Measurements from ENCODE around the gene PDXK. TPM values are rescaled to one million over a fixed set of nuclear protein-coding genes. Genes with fewer than 3 reads are reported as not detected.

The PDXK gene
- total and polyA plus RNA-seq, 10 of the 15 experiments (the other 5 are each of a cell fraction or from before 2014, with no cell fraction given) = 3.7 to 141 (median 60.0) TPM

DNA sequence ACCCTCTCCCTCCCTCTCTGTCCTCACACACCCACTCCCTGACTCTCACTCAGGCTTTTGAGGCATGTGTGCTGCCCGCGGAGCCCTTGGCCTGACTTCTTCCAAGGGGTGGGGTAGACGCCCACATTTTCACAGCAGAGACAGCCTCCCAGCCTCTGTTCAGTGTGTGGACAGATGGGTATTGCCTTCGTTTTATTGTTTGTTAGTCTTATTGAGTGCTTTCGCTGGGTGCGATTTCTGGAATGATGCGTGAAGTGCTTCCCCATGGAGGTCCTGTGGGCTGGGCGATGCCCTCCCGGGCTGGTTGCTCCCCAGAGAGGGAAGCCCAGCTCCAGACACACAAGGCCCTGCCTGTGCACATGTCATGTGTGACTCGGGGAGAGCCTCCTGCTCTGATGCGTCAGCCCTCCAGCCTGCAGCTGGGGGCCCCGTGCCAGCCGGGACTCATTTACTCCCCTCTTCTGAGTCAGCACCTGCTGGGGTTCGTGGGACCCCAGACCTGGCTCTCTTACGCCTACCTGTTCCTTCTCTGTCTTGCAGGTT, 14.7 kb downstream of the PDXK start:
- SMC1A ChIA-PET (ENCODE audit: uncharacterized antibody, unreplicated experiment) = interaction anchor here (0.5 kb wide), 1 partner anchor 289 kb away, joined by 4 read pairs; no protein-coding TSS in a partner anchor
- Histone ChIP-seq H3K27ac (ENCODE audit: control insufficient read depth, insufficient read depth) (no peak overlapping the region), H2AFZ (ENCODE audit: control insufficient read depth, low read depth, low read length) (no peak overlapping the region), H3K4me1 (ENCODE audit: control insufficient read depth, insufficient read depth, low read length) (peaks cover 6% of the 10 kb centered on the region), H3K79me2 (ENCODE audit: control insufficient read depth, insufficient read depth, low read length) (peaks cover 15% of the 10 kb centered on the region), H3K9ac (ENCODE audit: control insufficient read depth, insufficient read depth, low read length) (no peak overlapping the region), H3K9me3 (replicated peaks; ENCODE audit: control insufficient read depth, insufficient read depth, low read length) (no peaks in the 10 kb centered on the region), H3K4me2 (ENCODE audit: control insufficient read depth, insufficient read depth) (no peak overlapping the region), H3K36me3 (ENCODE audit: control insufficient read depth in 2 of 2, insufficient read depth in 2 of 2, low read length in 1 of 2) (peaks cover 9 to 17% of the 10 kb centered on the region in 2 experiments; a peak in 3 of 4 replicates), H4K20me1 (ENCODE audit: control insufficient read depth, insufficient read depth) (no peaks in the 10 kb centered on the region; the same call in 1 of the 2 replicates), H3K4me3 (no peak overlapping the region), H3K27me3 (replicated peaks in 1 of 2; ENCODE audit: control insufficient read depth in 2 of 2, insufficient read depth in 2 of 2, low read length in 1 of 2) (no peaks in the 10 kb centered on the region)
- 70% methylated on average over 15 of the region's 15 CpGs for WGBS (ENCODE audit: insufficient coverage, insufficient replicate concordance, low lambda C conversion rate, missing lambda C conversion rate)
- DNase-seq (ENCODE audit: low read depth, low spot score) = no peak
- RAD21 ChIA-PET (ENCODE audit: unreplicated experiment) = no interaction called here
- POLR2A ChIA-PET = no interaction called here
- no peak for FAIRE-seq
- CTCF ChIA-PET = no interaction called here
- ATAC-seq = no peak
- intact Hi-C loops (cut with micrococcal nuclease; ENCODE audit: unreplicated experiment) = no loop called here
- in situ Hi-C loops (cut with MboI) = no loop called here
- BruUV-seq (replicated peaks) = no TSS peak
- TF ChIP-seq ZZZ3 (IDR thresholded peaks at IDR 0.05; ENCODE audit: control insufficient read depth, insufficient read length, low read depth) = no peak
- TF ChIP-seq POLR2A (IDR thresholded peaks at IDR 0.05; ENCODE audit: low read depth, low read length) = no peak; the same call in 1 of the 2 replicates
- no peak for TF ChIP-seq HDGF (IDR thresholded peaks at IDR 0.05)
- no peak for TF ChIP-seq FOS (IDR thresholded peaks at IDR 0.05; ENCODE audit: borderline replicate concordance, extremely low read depth, insufficient read length)
- no peak for TF ChIP-seq MYB (IDR thresholded peaks at IDR 0.05; ENCODE audit: borderline replicate concordance, low read depth, low read length)
- TF ChIP-seq, protein P1, sequence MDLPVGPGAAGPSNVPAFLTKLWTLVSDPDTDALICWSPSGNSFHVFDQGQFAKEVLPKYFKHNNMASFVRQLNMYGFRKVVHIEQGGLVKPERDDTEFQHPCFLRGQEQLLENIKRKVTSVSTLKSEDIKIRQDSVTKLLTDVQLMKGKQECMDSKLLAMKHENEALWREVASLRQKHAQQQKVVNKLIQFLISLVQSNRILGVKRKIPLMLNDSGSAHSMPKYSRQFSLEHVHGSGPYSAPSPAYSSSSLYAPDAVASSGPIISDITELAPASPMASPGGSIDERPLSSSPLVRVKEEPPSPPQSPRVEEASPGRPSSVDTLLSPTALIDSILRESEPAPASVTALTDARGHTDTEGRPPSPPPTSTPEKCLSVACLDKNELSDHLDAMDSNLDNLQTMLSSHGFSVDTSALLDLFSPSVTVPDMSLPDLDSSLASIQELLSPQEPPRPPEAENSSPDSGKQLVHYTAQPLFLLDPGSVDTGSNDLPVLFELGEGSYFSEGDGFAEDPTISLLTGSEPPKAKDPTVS (IDR thresholded peaks at IDR 0.05; ENCODE audit: low read depth, low read length) = no peak
- no peak for TF ChIP-seq CHD2 (IDR thresholded peaks at IDR 0.05; ENCODE audit: borderline replicate concordance, low read depth, low read length)
- TF ChIP-seq NFXL1 (IDR thresholded peaks at IDR 0.05; ENCODE audit: borderline replicate concordance) = no peak
- TF ChIP-seq HDAC2 (IDR thresholded peaks at IDR 0.05) = no peak
- TF ChIP-seq, protein P2, sequence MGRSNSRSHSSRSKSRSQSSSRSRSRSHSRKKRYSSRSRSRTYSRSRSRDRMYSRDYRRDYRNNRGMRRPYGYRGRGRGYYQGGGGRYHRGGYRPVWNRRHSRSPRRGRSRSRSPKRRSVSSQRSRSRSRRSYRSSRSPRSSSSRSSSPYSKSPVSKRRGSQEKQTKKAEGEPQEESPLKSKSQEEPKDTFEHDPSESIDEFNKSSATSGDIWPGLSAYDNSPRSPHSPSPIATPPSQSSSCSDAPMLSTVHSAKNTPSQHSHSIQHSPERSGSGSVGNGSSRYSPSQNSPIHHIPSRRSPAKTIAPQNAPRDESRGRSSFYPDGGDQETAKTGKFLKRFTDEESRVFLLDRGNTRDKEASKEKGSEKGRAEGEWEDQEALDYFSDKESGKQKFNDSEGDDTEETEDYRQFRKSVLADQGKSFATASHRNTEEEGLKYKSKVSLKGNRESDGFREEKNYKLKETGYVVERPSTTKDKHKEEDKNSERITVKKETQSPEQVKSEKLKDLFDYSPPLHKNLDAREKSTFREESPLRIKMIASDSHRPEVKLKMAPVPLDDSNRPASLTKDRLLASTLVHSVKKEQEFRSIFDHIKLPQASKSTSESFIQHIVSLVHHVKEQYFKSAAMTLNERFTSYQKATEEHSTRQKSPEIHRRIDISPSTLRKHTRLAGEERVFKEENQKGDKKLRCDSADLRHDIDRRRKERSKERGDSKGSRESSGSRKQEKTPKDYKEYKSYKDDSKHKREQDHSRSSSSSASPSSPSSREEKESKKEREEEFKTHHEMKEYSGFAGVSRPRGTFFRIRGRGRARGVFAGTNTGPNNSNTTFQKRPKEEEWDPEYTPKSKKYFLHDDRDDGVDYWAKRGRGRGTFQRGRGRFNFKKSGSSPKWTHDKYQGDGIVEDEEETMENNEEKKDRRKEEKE (IDR thresholded peaks at IDR 0.05) = no peak
- no peak for TF ChIP-seq YY1 (IDR thresholded peaks at IDR 0.05; ENCODE audit: low read depth, low read length)
- no peak for TF ChIP-seq ZNF207 (IDR thresholded peaks at IDR 0.05; ENCODE audit: borderline replicate concordance)
- TF ChIP-seq, protein P3, sequence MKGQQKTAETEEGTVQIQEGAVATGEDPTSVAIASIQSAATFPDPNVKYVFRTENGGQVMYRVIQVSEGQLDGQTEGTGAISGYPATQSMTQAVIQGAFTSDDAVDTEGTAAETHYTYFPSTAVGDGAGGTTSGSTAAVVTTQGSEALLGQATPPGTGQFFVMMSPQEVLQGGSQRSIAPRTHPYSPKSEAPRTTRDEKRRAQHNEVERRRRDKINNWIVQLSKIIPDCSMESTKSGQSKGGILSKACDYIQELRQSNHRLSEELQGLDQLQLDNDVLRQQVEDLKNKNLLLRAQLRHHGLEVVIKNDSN (IDR thresholded peaks at IDR 0.05; ENCODE audit: borderline replicate concordance, extremely low read length, insufficient read depth, low read depth, low read length) = no peak
- no peak for TF ChIP-seq MTA2 (IDR thresholded peaks at IDR 0.05; ENCODE audit: low read depth)
- TF ChIP-seq IKZF2 (IDR thresholded peaks at IDR 0.05) = no peak
- TF ChIP-seq YBX1 (IDR thresholded peaks at IDR 0.05) = no peak
- TF ChIP-seq CEBPB (IDR thresholded peaks at IDR 0.05; ENCODE audit: borderline replicate concordance in 1 of 2, low read depth in 2 of 2, low read length in 2 of 2) = no peak

Data from GM12878 (cell line).